HEK293 (cell line): Measurements from ENCODE around the gene ATMIN.

ENCODE experiments used
- ATF2 ChIP-seq: fragments of 450-650 bp; formaldehyde crosslinking; IDR thresholded peaks from 2 replicates; pipeline ENCODE4 v1.5.1; 2016; ENCODE audit warnings: missing biosample characterization, missing genetic modification characterization, low read depth
- GLIS1 ChIP-seq: fragments of 450-650 bp; formaldehyde crosslinking; IDR thresholded peaks from 2 replicates; pipeline ENCODE4 v1.5.1; 2016; ENCODE audit warnings: missing biosample characterization, missing genetic modification characterization
- HOXA7 ChIP-seq: sonication (generic); formaldehyde crosslinking; IDR thresholded peaks from 2 replicates; pipeline ENCODE4 v1.8.1; 2022; ENCODE audit warnings: missing genetic modification reagents, borderline replicate concordance
- IKZF3 ChIP-seq: fragments of 450-650 bp; IDR thresholded peaks from 2 replicates; pipeline ENCODE4 v1.5.0; 2018; ENCODE audit warnings: missing biosample characterization, mild to moderate bottlenecking, missing genetic modification characterization, moderate library complexity
- KLF1 ChIP-seq: fragments of 450-650 bp; formaldehyde crosslinking; IDR thresholded peaks from 2 replicates; pipeline ENCODE4 v1.5.1; 2016; ENCODE audit warnings: missing biosample characterization, missing genetic modification characterization
- PRDM1 ChIP-seq: fragments of 450-650 bp; formaldehyde crosslinking; IDR thresholded peaks from 2 replicates; pipeline ENCODE4; 2016; ENCODE audit warnings: missing biosample characterization, missing genetic modification characterization
- TCF7L2 ChIP-seq: IDR thresholded peaks from 2 replicates; pipeline ENCODE4 v1.6.1; 2011; ENCODE audit warnings: low read depth, mild to moderate bottlenecking, inconsistent platforms, low read length, moderate library complexity, borderline replicate concordance
- ZFP41 ChIP-seq: fragments of 450-650 bp; formaldehyde crosslinking; IDR thresholded peaks from 2 replicates; pipeline ENCODE4 v1.5.1; 2016; ENCODE audit warnings: missing biosample characterization, missing genetic modification characterization, borderline replicate concordance
- ZNF121 ChIP-seq: fragments of 450-650 bp; formaldehyde crosslinking; IDR thresholded peaks from 2 replicates; pipeline ENCODE4 v1.5.1; 2016; ENCODE audit warnings: missing biosample characterization, missing genetic modification characterization
- ZNF133 ChIP-seq: fragments of 450-650 bp; formaldehyde crosslinking; IDR thresholded peaks from 2 replicates; pipeline ENCODE4 v1.5.1; 2016; ENCODE audit warnings: missing biosample characterization, missing genetic modification characterization
- ZNF140 ChIP-seq: fragments of 450-650 bp; formaldehyde crosslinking; IDR thresholded peaks from 2 replicates; pipeline ENCODE4 v1.5.1; 2016; ENCODE audit warnings: missing biosample characterization, missing genetic modification characterization
- ZNF169 ChIP-seq: fragments of 450-650 bp; formaldehyde crosslinking; IDR thresholded peaks from 2 replicates; pipeline ENCODE4 v1.5.1; 2016; ENCODE audit warnings: missing biosample characterization, missing genetic modification characterization
- ZNF175 ChIP-seq: fragments of 450-650 bp; formaldehyde crosslinking; IDR thresholded peaks from 2 replicates; pipeline ENCODE4 v1.5.1; 2016; ENCODE audit warnings: missing biosample characterization, missing genetic modification characterization
- ZNF211 ChIP-seq: fragments of 450-650 bp; formaldehyde crosslinking; IDR thresholded peaks from 2 replicates; pipeline ENCODE4 v1.5.1; 2016; ENCODE audit warnings: low read depth, missing biosample characterization, missing genetic modification characterization
- ZNF214 ChIP-seq: fragments of 450-650 bp; formaldehyde crosslinking; IDR thresholded peaks from 2 replicates; pipeline ENCODE4 v1.5.1; 2017; ENCODE audit warnings: missing biosample characterization, mild to moderate bottlenecking, missing genetic modification characterization, borderline replicate concordance
- ZNF239 ChIP-seq: fragments of 450-650 bp; formaldehyde crosslinking; IDR thresholded peaks from 2 replicates; pipeline ENCODE4 v1.5.1; 2016; ENCODE audit warnings: missing biosample characterization, missing genetic modification characterization
- ZNF311 ChIP-seq: fragments of 450-650 bp; formaldehyde crosslinking; IDR thresholded peaks from 2 replicates; pipeline ENCODE4 v1.5.1; 2017; ENCODE audit warnings: missing biosample characterization, missing genetic modification characterization, borderline replicate concordance
- ZNF433 ChIP-seq: fragments of 450-650 bp; formaldehyde crosslinking; IDR thresholded peaks from 2 replicates; pipeline ENCODE4 v1.5.1; 2016; ENCODE audit warnings: missing biosample characterization, missing genetic modification characterization, low read depth
- ZNF473 ChIP-seq: fragments of 450-650 bp; formaldehyde crosslinking; IDR thresholded peaks from 2 replicates; pipeline ENCODE4 v1.5.1; 2017; ENCODE audit warnings: missing biosample characterization, missing genetic modification characterization
- ZNF501 ChIP-seq: fragments of 450-650 bp; formaldehyde crosslinking; IDR thresholded peaks from 2 replicates; pipeline ENCODE4 v1.5.1; 2016; ENCODE audit warnings: missing biosample characterization, missing genetic modification characterization
- ZNF560 ChIP-seq: fragments of 450-650 bp; formaldehyde crosslinking; IDR thresholded peaks from 2 replicates; pipeline ENCODE4 v1.5.1; 2017; ENCODE audit warnings: missing biosample characterization, missing genetic modification characterization, borderline replicate concordance
- ZNF561 ChIP-seq: fragments of 450-650 bp; IDR thresholded peaks from 2 replicates; pipeline ENCODE4 v1.5.1; 2018; ENCODE audit warnings: missing biosample characterization, missing genetic modification characterization, borderline replicate concordance
- ZNF571 ChIP-seq: fragments of 450-650 bp; formaldehyde crosslinking; IDR thresholded peaks from 2 replicates; pipeline ENCODE4 v1.5.0; 2017; ENCODE audit warnings: missing biosample characterization, missing genetic modification characterization
- ZNF585B ChIP-seq: fragments of 450-650 bp; formaldehyde crosslinking; IDR thresholded peaks from 2 replicates; pipeline ENCODE4 v1.5.1; 2016; ENCODE audit warnings: missing biosample characterization, missing genetic modification characterization
- ZNF621 ChIP-seq: fragments of 450-650 bp; formaldehyde crosslinking; IDR thresholded peaks from 2 replicates; pipeline ENCODE4 v1.5.1; 2017; ENCODE audit warnings: missing biosample characterization, missing genetic modification characterization
- ZNF624 ChIP-seq: fragments of 450-650 bp; formaldehyde crosslinking; IDR thresholded peaks from 2 replicates; pipeline ENCODE4 v1.5.1; 2017; ENCODE audit warnings: missing biosample characterization, missing genetic modification characterization
- ZNF660 ChIP-seq: fragments of 450-650 bp; IDR thresholded peaks from 2 replicates; pipeline ENCODE4 v1.5.1; 2018; ENCODE audit warnings: missing biosample characterization, mild to moderate bottlenecking, missing genetic modification characterization
- ZNF747 ChIP-seq: fragments of 450-650 bp; formaldehyde crosslinking; IDR thresholded peaks from 2 replicates; pipeline ENCODE4 v1.5.1; 2016; ENCODE audit warnings: missing biosample characterization, missing genetic modification characterization
- ZNF768 ChIP-seq: fragments of 450-650 bp; formaldehyde crosslinking; IDR thresholded peaks from 2 replicates; pipeline ENCODE4 v1.5.1; 2018; ENCODE audit warnings: missing biosample characterization, mild to moderate bottlenecking, missing genetic modification characterization
- ZNF776 ChIP-seq: fragments of 450-650 bp; formaldehyde crosslinking; IDR thresholded peaks from 2 replicates; pipeline ENCODE4 v1.5.0; 2017; ENCODE audit warnings: missing biosample characterization, missing genetic modification characterization, borderline replicate concordance
- ZSCAN16 ChIP-seq: fragments of 450-650 bp; formaldehyde crosslinking; IDR thresholded peaks from 2 replicates; pipeline ENCODE4 v1.5.1; 2016; ENCODE audit warnings: missing biosample characterization, missing genetic modification characterization
- TF ChIP-seq, protein P1 (sequence below): fragments of 450-650 bp; formaldehyde crosslinking; IDR thresholded peaks from 2 replicates; pipeline ENCODE4 v1.5.1; 2017; ENCODE audit warnings: missing biosample characterization, missing genetic modification characterization
- TF ChIP-seq, protein P2 (sequence below): fragments of 450-650 bp; formaldehyde crosslinking; IDR thresholded peaks from 2 replicates; pipeline ENCODE4 v1.5.1; 2016; ENCODE audit warnings: missing biosample characterization, missing genetic modification characterization
- TF ChIP-seq, protein P3 (sequence below): fragments of 450-650 bp; formaldehyde crosslinking; IDR thresholded peaks from 2 replicates; pipeline ENCODE4 v1.5.1; 2017; ENCODE audit warnings: missing biosample characterization, missing genetic modification characterization

The ATMIN gene

DNA sequence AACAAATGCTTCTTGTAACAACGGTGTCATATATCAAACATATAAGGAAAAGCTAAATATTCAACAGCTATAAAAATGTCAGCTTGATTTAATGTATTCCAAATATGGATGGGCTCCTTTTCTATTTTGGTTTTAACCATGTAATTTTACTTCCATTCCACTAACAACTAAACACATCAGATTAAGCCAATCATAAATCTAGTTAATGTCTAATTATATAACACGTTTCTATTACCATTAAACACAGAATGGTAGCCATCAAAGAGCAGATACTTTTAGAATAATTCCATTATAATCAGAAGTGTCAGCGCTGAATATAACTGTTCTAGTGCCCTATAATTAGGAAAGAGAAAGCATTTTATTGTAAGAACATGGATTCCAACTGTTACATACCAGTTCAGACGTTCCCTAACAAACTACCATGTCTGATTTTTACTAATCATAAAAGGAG, 38.9 kb upstream of the ATMIN start (continued):
- TF ChIP-seq, protein P1, sequence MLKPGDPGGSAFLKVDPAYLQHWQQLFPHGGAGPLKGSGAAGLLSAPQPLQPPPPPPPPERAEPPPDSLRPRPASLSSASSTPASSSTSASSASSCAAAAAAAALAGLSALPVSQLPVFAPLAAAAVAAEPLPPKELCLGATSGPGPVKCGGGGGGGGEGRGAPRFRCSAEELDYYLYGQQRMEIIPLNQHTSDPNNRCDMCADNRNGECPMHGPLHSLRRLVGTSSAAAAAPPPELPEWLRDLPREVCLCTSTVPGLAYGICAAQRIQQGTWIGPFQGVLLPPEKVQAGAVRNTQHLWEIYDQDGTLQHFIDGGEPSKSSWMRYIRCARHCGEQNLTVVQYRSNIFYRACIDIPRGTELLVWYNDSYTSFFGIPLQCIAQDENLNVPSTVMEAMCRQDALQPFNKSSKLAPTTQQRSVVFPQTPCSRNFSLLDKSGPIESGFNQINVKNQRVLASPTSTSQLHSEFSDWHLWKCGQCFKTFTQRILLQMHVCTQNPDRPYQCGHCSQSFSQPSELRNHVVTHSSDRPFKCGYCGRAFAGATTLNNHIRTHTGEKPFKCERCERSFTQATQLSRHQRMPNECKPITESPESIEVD (tag by site-specific recombination) = peak; percentile 98
- TF ChIP-seq ZNF239 (no peak), ZNF768 (no peak), ZNF214 (no peak), PRDM1 (0 out of 2 replicates have a peak, but pooled peaks have one; percentile 20), ZSCAN16 (no peak), ATF2 (tag by site-specific recombination) (no peak), ZNF175 (tag by site-specific recombination) (no peak), ZNF311 (tag by site-specific recombination) (no peak), IKZF3 (tag by site-specific recombination) (peak; percentile 90), ZNF169 (tag by site-specific recombination) (no peak), ZNF624 (tag by site-specific recombination) (no peak), ZNF747 (no peak), ZNF560 (tag by site-specific recombination) (no peak), ZFP41 (no peak), HOXA7 (CRISPR knock-in tag) (no peak), ZNF501 (0 out of 2 replicates have a peak, but pooled peaks have one; percentile 39), ZNF585B (tag by site-specific recombination) (no peak), ZNF121 (no peak), KLF1 (tag by site-specific recombination) (no peak), ZNF433 (tag by site-specific recombination) (no peak), ZNF621 (tag by site-specific recombination) (no peak), ZNF571 (tag by site-specific recombination) (no peak), ZNF211 (no peak), TCF7L2 (peak; percentile 81; the same call in 1 of the 2 replicates), ZNF660 (tag by site-specific recombination) (no peak), ZNF140 (no peak), GLIS1 (tag by site-specific recombination) (no peak), ZNF133 (no peak), ZNF473 (tag by site-specific recombination) (no peak), ZNF561 (tag by site-specific recombination) (no peak), ZNF776 (tag by site-specific recombination) (no peak)
- TF ChIP-seq, protein P2, sequence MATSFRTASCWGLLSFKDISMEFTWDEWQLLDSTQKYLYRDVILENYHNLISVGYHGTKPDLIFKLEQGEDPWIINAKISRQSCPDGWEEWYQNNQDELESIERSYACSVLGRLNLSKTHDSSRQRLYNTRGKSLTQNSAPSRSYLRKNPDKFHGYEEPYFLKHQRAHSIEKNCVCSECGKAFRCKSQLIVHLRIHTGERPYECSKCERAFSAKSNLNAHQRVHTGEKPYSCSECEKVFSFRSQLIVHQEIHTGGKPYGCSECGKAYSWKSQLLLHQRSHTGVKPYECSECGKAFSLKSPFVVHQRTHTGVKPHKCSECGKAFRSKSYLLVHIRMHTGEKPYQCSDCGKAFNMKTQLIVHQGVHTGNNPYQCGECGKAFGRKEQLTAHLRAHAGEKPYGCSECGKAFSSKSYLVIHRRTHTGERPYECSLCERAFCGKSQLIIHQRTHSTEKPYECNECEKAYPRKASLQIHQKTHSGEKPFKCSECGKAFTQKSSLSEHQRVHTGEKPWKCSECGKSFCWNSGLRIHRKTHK (tag by site-specific recombination) = no peak
- TF ChIP-seq, protein P3, sequence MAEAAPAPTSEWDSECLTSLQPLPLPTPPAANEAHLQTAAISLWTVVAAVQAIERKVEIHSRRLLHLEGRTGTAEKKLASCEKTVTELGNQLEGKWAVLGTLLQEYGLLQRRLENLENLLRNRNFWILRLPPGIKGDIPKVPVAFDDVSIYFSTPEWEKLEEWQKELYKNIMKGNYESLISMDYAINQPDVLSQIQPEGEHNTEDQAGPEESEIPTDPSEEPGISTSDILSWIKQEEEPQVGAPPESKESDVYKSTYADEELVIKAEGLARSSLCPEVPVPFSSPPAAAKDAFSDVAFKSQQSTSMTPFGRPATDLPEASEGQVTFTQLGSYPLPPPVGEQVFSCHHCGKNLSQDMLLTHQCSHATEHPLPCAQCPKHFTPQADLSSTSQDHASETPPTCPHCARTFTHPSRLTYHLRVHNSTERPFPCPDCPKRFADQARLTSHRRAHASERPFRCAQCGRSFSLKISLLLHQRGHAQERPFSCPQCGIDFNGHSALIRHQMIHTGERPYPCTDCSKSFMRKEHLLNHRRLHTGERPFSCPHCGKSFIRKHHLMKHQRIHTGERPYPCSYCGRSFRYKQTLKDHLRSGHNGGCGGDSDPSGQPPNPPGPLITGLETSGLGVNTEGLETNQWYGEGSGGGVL (tag by site-specific recombination) = no peak
